BJ (cell line): Measurements from ENCODE around the gene B3GALT2. TPM values are rescaled to one million over a fixed set of nuclear protein-coding genes. Genes with fewer than 3 reads are reported as not detected.

Experiments
- CTCF ChIA-PET: fragments of 350-600 bp; formaldehyde crosslinking; extraction: SDS; loops from one replicate; lab custom pipeline; 2021; ENCODE audit warnings: antibody characterized with exemption, inconsistent platforms; lab: Yijun Ruan, JAX
- POLR2A ChIA-PET: fragments of 300-600 bp; sonication (Branson Sonifier 250); formaldehyde crosslinking; extraction: SDS; loops from one replicate; lab custom pipeline; 2021; ENCODE audit warnings: antibody characterized with exemption; lab: Charles Lee
- DNase-seq: peaks from one replicate; pipeline ENCODE4 v3.0.0-alpha.2; 2011; ENCODE audit warnings: low read depth
- H3K27me3 ChIP-seq: 2 replicates; pipeline ENCODE4 v1.6.0; 2011; ENCODE audit warnings: low read length; ENCODE audit not compliant: control insufficient read depth, insufficient read depth
- H3K36me3 ChIP-seq: 2 replicates; pipeline ENCODE4 v1.5.1; 2011; ENCODE audit warnings: low read length; ENCODE audit not compliant: control insufficient read depth, insufficient read depth
- H3K4me3 ChIP-seq: 2 replicates; pipeline ENCODE4 v1.5.1; 2011; ENCODE audit warnings: low read depth, mild to moderate bottlenecking, control low read depth, low read length
- polyA plus RNA-seq: library from polyadenylated mRNA; depleted of rRNA; stranded (reverse); fragments of >200 nt; gene quantifications from 2 replicates; pipeline ENCODE4 v1.2.3, GENCODE V29; 2011
- TF ChIP-seq, protein P1 (sequence below): IDR thresholded peaks from 2 replicates; pipeline ENCODE4 v1.5.1; 2011; ENCODE audit warnings: low read depth, mild to moderate bottlenecking, control low read depth, inconsistent platforms, low read length, moderate library complexity; ENCODE audit not compliant: insufficient read depth

Gene B3GALT2
- polyA plus RNA-seq, 1 experiment: 1.5 TPM

- peak; percentile 56 for DNase-seq
- H3K4me3 ChIP-seq: no peak overlapping the region
- TF ChIP-seq, protein P1, sequence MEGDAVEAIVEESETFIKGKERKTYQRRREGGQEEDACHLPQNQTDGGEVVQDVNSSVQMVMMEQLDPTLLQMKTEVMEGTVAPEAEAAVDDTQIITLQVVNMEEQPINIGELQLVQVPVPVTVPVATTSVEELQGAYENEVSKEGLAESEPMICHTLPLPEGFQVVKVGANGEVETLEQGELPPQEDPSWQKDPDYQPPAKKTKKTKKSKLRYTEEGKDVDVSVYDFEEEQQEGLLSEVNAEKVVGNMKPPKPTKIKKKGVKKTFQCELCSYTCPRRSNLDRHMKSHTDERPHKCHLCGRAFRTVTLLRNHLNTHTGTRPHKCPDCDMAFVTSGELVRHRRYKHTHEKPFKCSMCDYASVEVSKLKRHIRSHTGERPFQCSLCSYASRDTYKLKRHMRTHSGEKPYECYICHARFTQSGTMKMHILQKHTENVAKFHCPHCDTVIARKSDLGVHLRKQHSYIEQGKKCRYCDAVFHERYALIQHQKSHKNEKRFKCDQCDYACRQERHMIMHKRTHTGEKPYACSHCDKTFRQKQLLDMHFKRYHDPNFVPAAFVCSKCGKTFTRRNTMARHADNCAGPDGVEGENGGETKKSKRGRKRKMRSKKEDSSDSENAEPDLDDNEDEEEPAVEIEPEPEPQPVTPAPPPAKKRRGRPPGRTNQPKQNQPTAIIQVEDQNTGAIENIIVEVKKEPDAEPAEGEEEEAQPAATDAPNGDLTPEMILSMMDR: no peak
- POLR2A ChIA-PET: no interaction called here
- no peaks in the 10 kb centered on the region for H3K27me3 ChIP-seq
- CTCF ChIA-PET: no interaction called here
- peaks cover 3% of the 10 kb centered on the region; the same call in 1 of the 2 replicates for H3K36me3 ChIP-seq
Measured at GRCh38 chr1:193211539-193211938, 25.1 kb upstream of the B3GALT2 start.

DNA sequence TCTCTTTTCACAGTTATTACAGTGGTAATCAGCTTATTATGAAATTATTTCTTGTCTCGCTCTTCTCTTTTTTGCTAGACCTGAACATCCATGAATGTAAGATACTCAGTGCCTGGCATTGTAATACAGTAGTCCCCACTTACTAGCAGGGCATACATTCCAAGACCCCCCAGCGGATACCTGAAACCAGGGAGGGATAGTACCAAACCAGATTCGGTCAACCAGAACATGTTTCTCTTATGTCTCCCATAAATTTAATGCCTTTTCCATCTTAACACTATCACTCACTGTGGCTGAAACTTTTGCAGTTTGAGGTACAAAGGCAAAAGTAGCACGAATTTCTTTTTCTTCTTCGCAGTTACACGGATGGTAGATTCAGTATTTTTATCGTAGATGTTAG lies 24.6 kb upstream of the B3GALT2 start:
- TF ChIP-seq, protein P1: no peak
- POLR2A ChIA-PET: no interaction called here
- Histone ChIP-seq H3K4me3 (no peak overlapping the region), H3K27me3 (no peaks in the 10 kb centered on the region), H3K36me3 (peaks cover 3% of the 10 kb centered on the region; the same call in 1 of the 2 replicates)
- DNase-seq: no peak
- CTCF ChIA-PET: no interaction called here

DNA sequence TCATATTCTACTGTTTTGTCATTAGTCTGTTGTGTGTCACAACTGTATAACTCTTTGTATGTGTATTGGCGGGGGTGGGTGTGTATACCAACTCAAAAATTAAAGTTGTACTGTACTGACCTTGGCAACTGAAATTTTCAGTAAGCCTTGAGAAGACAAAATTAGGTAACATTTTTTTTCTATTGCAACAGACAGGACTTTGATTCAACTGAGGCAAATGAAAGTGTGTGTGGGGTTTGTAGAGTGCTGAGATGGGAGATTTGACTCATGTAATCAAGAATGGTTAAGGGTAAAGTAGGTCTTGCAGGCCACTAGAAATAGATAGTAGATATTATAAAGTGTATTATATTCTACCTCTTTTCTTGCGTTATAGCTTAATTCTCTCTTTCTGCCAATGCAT lies 14.6 kb upstream of the B3GALT2 start:
- TF ChIP-seq, protein P1: no peak
- Histone ChIP-seq H3K36me3 (no peaks in the 10 kb centered on the region; the same call in 1 of the 2 replicates), H3K4me3 (no peak overlapping the region), H3K27me3 (no peaks in the 10 kb centered on the region)
- ChIA-PET POLR2A (interaction anchor here (0.5 kb wide), 1 partner anchor 113 kb away, joined by 18 read pairs; no protein-coding TSS in a partner anchor), CTCF (interaction anchor here (1.0 kb wide), 1 partner anchor 15 kb away, joined by 3 read pairs; the partner anchor contains the start of gene B3GALT2)
- DNase-seq: no peak

GRCh38 chr1:193199940-193200339 lies 13.5 kb upstream of the B3GALT2 start:
- TF ChIP-seq, protein P1: no peak
- no peaks in the 10 kb centered on the region for H3K27me3 ChIP-seq
- CTCF ChIA-PET: no interaction called here
- no peak overlapping the region for H3K4me3 ChIP-seq
- no peak for DNase-seq
- POLR2A ChIA-PET: interaction anchor here (0.6 kb wide), 1 partner anchor 1011 kb away, joined by 3 read pairs; no protein-coding TSS in a partner anchor
- no peaks in the 10 kb centered on the region for H3K36me3 ChIP-seq

DNA sequence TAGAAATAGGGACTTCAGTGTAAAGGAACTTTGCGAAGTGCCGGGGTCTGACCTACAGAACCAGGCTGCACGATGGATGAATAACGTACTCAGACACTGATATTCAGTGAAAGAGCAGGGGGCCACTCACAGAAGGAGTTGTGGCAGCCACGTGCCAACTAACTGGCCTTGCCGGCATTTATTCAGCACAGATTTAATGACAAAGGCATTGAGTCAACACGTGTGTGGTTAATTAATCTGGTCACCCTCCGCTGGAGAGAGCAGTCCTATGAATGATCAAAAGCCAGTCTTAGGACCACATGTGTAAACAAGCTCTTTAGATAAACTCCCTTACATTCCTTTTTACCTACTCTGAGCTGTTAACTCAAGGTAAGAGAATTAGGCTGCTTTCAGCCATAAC lies 6.2 kb upstream of the B3GALT2 start:
- Histone ChIP-seq H3K36me3 (no peaks in the 10 kb centered on the region), H3K4me3 (no peak overlapping the region), H3K27me3 (no peaks in the 10 kb centered on the region)
- TF ChIP-seq, protein P1: no peak
- POLR2A ChIA-PET: no interaction called here
- DNase-seq: no peak
- CTCF ChIA-PET: no interaction called here
